HEK293T (cell line): ENCODE measurements around the gene RGS1.

ENCODE experiments used
- ARNT ChIP-seq: fragments of 450-650 bp; IDR thresholded peaks from 2 replicates; pipeline ENCODE4 v1.6.1; 2017; ENCODE audit warnings: mild to moderate bottlenecking
- BHLHE40 ChIP-seq: fragments of 450-650 bp; IDR thresholded peaks from 2 replicates; pipeline ENCODE4 v1.6.1; 2016; ENCODE audit warnings: mild to moderate bottlenecking, moderate library complexity, borderline replicate concordance
- CTBP1 ChIP-seq: fragments of 450-650 bp; IDR thresholded peaks from 2 replicates; pipeline ENCODE4 v1.6.1; 2016; ENCODE audit warnings: borderline replicate concordance
- ELF4 ChIP-seq: fragments of 450-650 bp; IDR thresholded peaks from 2 replicates; pipeline ENCODE4 v1.6.1; 2017; ENCODE audit warnings: antibody characterized with exemption
- FOXM1 ChIP-seq: fragments of 450-650 bp; IDR thresholded peaks from 2 replicates; pipeline ENCODE4 v1.6.1; 2017; ENCODE audit warnings: mild to moderate bottlenecking, borderline replicate concordance
- SP1 ChIP-seq: fragments of 450-650 bp; IDR thresholded peaks from 2 replicates; pipeline ENCODE4 v1.6.1; 2017
- SUZ12 ChIP-seq: fragments of 450-650 bp; IDR thresholded peaks from 2 replicates; pipeline ENCODE4 v1.6.1; 2016; ENCODE audit warnings: mild to moderate bottlenecking
- TARDBP ChIP-seq: fragments of 450-650 bp; IDR thresholded peaks from 2 replicates; pipeline ENCODE4 v1.6.1; 2016
- ZNF384 ChIP-seq: fragments of 450-650 bp; IDR thresholded peaks from 2 replicates; pipeline ENCODE4 v1.6.1; 2016

DNA sequence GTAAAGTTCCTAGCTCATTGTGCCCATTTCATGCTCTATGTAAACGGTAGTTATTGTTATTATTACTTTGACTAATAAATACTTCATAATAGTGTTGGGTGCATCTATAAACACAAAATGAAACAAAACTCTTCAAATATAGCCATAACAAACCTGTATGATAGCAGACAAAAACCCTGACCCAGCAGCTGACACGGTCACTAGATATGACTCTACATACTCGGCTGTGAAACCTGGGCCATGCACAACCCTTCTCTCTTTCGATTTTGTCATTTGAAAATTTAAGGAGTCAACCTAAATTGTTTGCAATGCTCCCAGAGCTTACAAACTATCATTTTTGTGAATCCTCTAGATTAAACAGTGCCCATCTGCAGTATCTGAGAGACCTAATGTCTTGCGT, 52.3 kb downstream of the RGS1 start:
- TF ChIP-seq ZNF384 (no peak), BHLHE40 (no peak), SUZ12 (no peak), SP1 (no peak), ELF4 (no peak), ARNT (no peak), FOXM1 (no peak), CTBP1 (no peak), TARDBP (no peak)
